Neural crest cell (in vitro differentiated cells): ENCODE results near the gene PRAMEF20. TPM values are rescaled to one million over a fixed set of nuclear protein-coding genes. Genes with fewer than 3 reads are reported as not detected.
"Not testable (repeated sequence)": the region's sequence is repeated elsewhere in the genome, so short reads cannot be mapped to it uniquely, and the experiment has no call there.

Experiments
- DNase-seq: peaks from one replicate; pipeline ENCODE4 v3.0.0; 2021; ENCODE audit warnings: low read depth, mixed read lengths, low spot score
- H3K27ac Mint-ChIP-seq: one replicate; pipeline ENCODE4 v1.8.0; 2021; ENCODE audit warnings: mild to moderate bottlenecking, mixed read lengths; ENCODE audit not compliant: unreplicated experiment
- H3K27me3 Mint-ChIP-seq: 2 replicates; pipeline ENCODE4 v1.8.0; 2021; ENCODE audit warnings: low read depth, mild to moderate bottlenecking, mixed read lengths
- H3K36me3 Mint-ChIP-seq: 2 replicates; pipeline ENCODE4 v1.8.0; 2021; ENCODE audit warnings: low read depth, mild to moderate bottlenecking, mixed read lengths
- H3K4me1 Mint-ChIP-seq: 2 replicates; pipeline ENCODE4 v1.8.0; 2021; ENCODE audit warnings: mixed read lengths
- H3K4me3 Mint-ChIP-seq: one replicate; pipeline ENCODE4 v1.8.0; 2021; ENCODE audit warnings: mild to moderate bottlenecking, mixed read lengths
- H3K9me3 Mint-ChIP-seq: 2 replicates; pipeline ENCODE4 v1.8.0; 2021; ENCODE audit warnings: mixed read lengths
- long read RNA-seq: library from polyadenylated mRNA; unstranded; transcript quantifications from one replicate; pipeline ENCODE4 v2.0.0, GENCODE V29; 2020
- total RNA-seq: library from RNA; stranded (reverse); gene quantifications from 2 replicates; pipeline ENCODE4 v1.2.1, GENCODE V29; 2021

PRAMEF20 gene
- total RNA-seq = not detected in 2 replicates
- long read RNA-seq = 0 reads

GRCh38 chr1:13410150-13410549 is at the start of gene PRAMEF20:
TSS of gene PRAMEF20 (plus strand) at chr1:13410450. CDS start at chr1:13416355, 5,905 bp downstream.
- DNase-seq, H3K4me1 Mint-ChIP-seq, H3K36me3 Mint-ChIP-seq, H3K27ac Mint-ChIP-seq, H3K9me3 Mint-ChIP-seq, H3K27me3 Mint-ChIP-seq, H3K4me3 Mint-ChIP-seq: not testable (repeated sequence)

DNA sequence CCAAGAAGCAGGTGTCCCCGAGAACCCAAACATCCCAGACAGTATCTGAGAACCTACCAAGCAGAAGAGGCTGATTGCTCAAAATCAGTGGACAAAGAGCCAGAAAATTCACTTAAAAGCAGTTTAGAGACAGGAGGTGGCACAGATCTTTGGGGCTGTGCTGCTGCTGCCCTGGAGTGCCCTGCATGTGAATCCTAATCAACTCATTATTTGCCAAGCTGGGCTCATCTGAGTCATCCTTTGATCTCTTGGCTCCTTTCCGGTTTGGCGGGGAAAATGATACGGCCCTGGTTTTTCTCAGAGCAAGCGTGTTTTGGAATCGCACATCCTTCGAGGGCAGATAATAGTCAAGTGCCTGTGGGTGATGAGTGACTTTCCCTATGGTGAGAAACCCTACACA is 47.9 kb upstream of the PRAMEF20 start:
- H3K4me3 Mint-ChIP-seq, H3K36me3 Mint-ChIP-seq, H3K9me3 Mint-ChIP-seq, H3K4me1 Mint-ChIP-seq, DNase-seq, H3K27ac Mint-ChIP-seq, H3K27me3 Mint-ChIP-seq: not testable (repeated sequence)

GRCh38 chr1:13364928-13365327 is 45.3 kb upstream of the PRAMEF20 start:
- not testable (repeated sequence) for H3K36me3 Mint-ChIP-seq, H3K27me3 Mint-ChIP-seq, H3K4me3 Mint-ChIP-seq, H3K9me3 Mint-ChIP-seq, DNase-seq, H3K27ac Mint-ChIP-seq, H3K4me1 Mint-ChIP-seq

GRCh38 chr1:13366536-13366935 is 43.7 kb upstream of the PRAMEF20 start:
- not testable (repeated sequence) for DNase-seq, H3K9me3 Mint-ChIP-seq, H3K27ac Mint-ChIP-seq, H3K4me1 Mint-ChIP-seq, H3K36me3 Mint-ChIP-seq, H3K4me3 Mint-ChIP-seq
- H3K27me3 Mint-ChIP-seq = peaks cover 11% of the 10 kb centered on the region

GRCh38 chr1:13368544-13368943 is 41.7 kb upstream of the PRAMEF20 start:
- not testable (repeated sequence) for H3K4me1 Mint-ChIP-seq, H3K9me3 Mint-ChIP-seq, H3K4me3 Mint-ChIP-seq, H3K36me3 Mint-ChIP-seq, H3K27me3 Mint-ChIP-seq, H3K27ac Mint-ChIP-seq
- peak; percentile 21 for DNase-seq

DNA sequence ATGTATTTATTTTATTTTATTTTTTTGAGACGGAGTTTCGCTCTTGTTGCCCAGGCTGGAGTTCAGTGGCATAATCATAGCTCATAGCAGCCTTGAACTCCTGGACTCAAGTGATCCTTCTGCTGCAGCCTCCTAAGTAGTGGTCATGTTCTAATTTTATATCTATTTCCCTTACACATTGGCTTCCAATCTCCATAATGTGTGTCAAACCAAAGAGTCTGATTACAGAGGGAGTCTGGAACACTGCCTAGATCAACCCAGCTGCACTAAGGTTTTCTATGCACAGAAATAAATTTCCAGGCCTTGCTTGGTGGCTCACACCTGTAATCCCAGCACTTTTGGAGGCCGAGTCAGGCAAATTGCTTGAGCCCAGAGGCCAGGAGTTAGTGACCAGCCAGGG is 31.3 kb upstream of the PRAMEF20 start:
- not testable (repeated sequence) for H3K9me3 Mint-ChIP-seq, H3K4me3 Mint-ChIP-seq, H3K4me1 Mint-ChIP-seq, DNase-seq, H3K27ac Mint-ChIP-seq, H3K36me3 Mint-ChIP-seq, H3K27me3 Mint-ChIP-seq

- H3K4me1 Mint-ChIP-seq, DNase-seq, H3K36me3 Mint-ChIP-seq, H3K27me3 Mint-ChIP-seq, H3K27ac Mint-ChIP-seq, H3K4me3 Mint-ChIP-seq, H3K9me3 Mint-ChIP-seq: not testable (repeated sequence)
Measured at GRCh38 chr1:13380380-13380779, 29.9 kb upstream of the PRAMEF20 start.

DNA sequence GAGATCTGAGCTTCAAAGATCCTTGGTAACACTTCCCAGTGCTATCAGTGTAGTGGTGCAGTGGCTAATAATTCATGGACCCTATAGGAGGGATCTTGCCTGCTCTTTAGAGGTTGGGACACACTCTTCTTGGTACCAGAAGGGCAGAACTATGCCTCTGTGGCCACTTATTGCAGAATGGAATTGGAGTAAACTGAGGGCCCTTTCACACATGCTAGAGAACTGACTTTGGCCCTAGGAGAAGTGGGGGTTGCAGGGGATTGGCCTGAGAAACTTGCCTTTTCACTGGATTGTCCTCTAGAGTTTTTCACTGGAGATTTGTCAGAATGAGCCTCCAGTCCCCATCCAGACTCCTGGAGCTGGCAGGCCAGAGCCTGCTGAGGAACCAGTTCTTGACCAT is 20.9 kb upstream of the PRAMEF20 start, which contains the start of gene PRAMEF17:
TSS of gene PRAMEF17 (plus strand) at position 301 of the 400 bp plus-strand sequence. CDS start at position 327, 26 bp downstream.
- not testable (repeated sequence) for H3K27me3 Mint-ChIP-seq, H3K36me3 Mint-ChIP-seq, H3K9me3 Mint-ChIP-seq, H3K4me3 Mint-ChIP-seq, H3K27ac Mint-ChIP-seq, H3K4me1 Mint-ChIP-seq, DNase-seq

GRCh38 chr1:13393004-13393403 is 17.2 kb upstream of the PRAMEF20 start:
- DNase-seq, H3K4me3 Mint-ChIP-seq, H3K36me3 Mint-ChIP-seq, H3K9me3 Mint-ChIP-seq, H3K4me1 Mint-ChIP-seq, H3K27ac Mint-ChIP-seq, H3K27me3 Mint-ChIP-seq: not testable (repeated sequence)

- not testable (repeated sequence) for H3K9me3 Mint-ChIP-seq, H3K4me3 Mint-ChIP-seq, DNase-seq, H3K27me3 Mint-ChIP-seq, H3K4me1 Mint-ChIP-seq, H3K36me3 Mint-ChIP-seq, H3K27ac Mint-ChIP-seq
Measured at GRCh38 chr1:13394761-13395160, 15.5 kb upstream of the PRAMEF20 start.

- H3K36me3 Mint-ChIP-seq, H3K27ac Mint-ChIP-seq, H3K27me3 Mint-ChIP-seq, H3K9me3 Mint-ChIP-seq, DNase-seq, H3K4me3 Mint-ChIP-seq, H3K4me1 Mint-ChIP-seq: not testable (repeated sequence)
Measured at GRCh38 chr1:13395311-13395710, 14.9 kb upstream of the PRAMEF20 start.
